Psoas muscle (tissue), 8 donors: ENCODE results near the gene CCDC157. TPM values are rescaled to one million over a fixed set of nuclear protein-coding genes. Genes with fewer than 3 reads are reported as not detected.
A peak's percentile ranks its signal among the peaks of the same experiment; 100 is the strongest.

Source experiments
- ATAC-seq, 4 donors: fragments of 200-7000 bp; cut with Tn5 transposase; one replicate each; pipeline ENCODE4 v1.9.1; 2020; ENCODE audit warnings: moderate library complexity in 3 of 4, mild to moderate bottlenecking in 2 of 4
- DNase-seq, 2 donors: peaks; one replicate each; pipeline ENCODE4 v3.0.0-alpha.2; 2020
- H3K27ac ChIP-seq: fragments of 200-600 bp; one replicate; pipeline ENCODE4 v1.8.0; 2022
- H3K27me3 ChIP-seq, 3 donors: fragments of 200-600 bp in 1 of 3; one replicate each; pipeline versions ENCODE4 v1.6.1 to v1.8.0; 2013 to 2022; ENCODE audit warnings: low read length in 2 of 3, mild to moderate bottlenecking in 2 of 3, moderate library complexity in 1 of 3; ENCODE audit not compliant: insufficient read depth in 3 of 3
- H3K36me3 ChIP-seq, 2 donors: fragments of 200-600 bp in 1 of 2; one replicate each; pipeline versions ENCODE4 v1.6.1 to v1.8.0; 2013 to 2022; ENCODE audit warnings: low read depth in 1 of 2, mild to moderate bottlenecking in 1 of 2, moderate library complexity in 1 of 2; ENCODE audit not compliant: insufficient read depth in 1 of 2
- H3K4me1 ChIP-seq: fragments of 200-600 bp; one replicate; pipeline ENCODE4 v1.8.0; 2022
- H3K4me3 ChIP-seq: fragments of 200-600 bp; one replicate; pipeline ENCODE4 v1.8.0; 2022; ENCODE audit warnings: mild to moderate bottlenecking
- H3K9me3 ChIP-seq: fragments of 200-600 bp; one replicate; pipeline ENCODE4 v1.8.0; 2022
- CTCF ChIP-seq: fragments of 200-600 bp; IDR thresholded peaks from one replicate; pipeline ENCODE4 v1.8.0; 2022; ENCODE audit warnings: antibody characterized with exemption
- WGBS, 3 donors: extraction: QIAGEN DNeasy Blood & Tissue Kit; methylation state at CpG; one replicate each; pipeline versions ENCODE4 v1.1.6 to v1.1.7; 2013; 5-methylcytosine and 5-hydroxymethylcytosine counted together
- intact Hi-C, 2 donors: fragments of 100-400 bp; cut with DNase I; formaldehyde crosslinking; loops; one replicate each; pipeline versions ENCODE4 v1.11.0 to v1.14.2; 2022
- polyA plus RNA-seq, 3 donors: library from polyadenylated mRNA; stranded (reverse); fragments of 200-250 nt; gene quantifications; one replicate each; pipeline ENCODE4 v1.2.3, GENCODE V29; 2013
- total RNA-seq, 4 donors: library from RNA; stranded (reverse); fragmentation: NEBNext Ultra II Directional in 2 of 4; extraction: Animal tissue kit (Norgen Biotek cat#: 25700) in 2 of 4; gene quantifications; one replicate each; pipeline versions ENCODE4 v1.2.1 to v1.2.4, GENCODE V29; 2021 to 2023
- donor health status: healthy with polysubstance abuse.
- donor health status: DM: no; HTN: no; CAD: no; lungs with moderate emphysema.
- donor health status: Bipolar disorder and iron deficiency.
- donor health status: healthy.
- donor health status: DM: yes; HTN: yes; CAD: no.
- donor health status: DM: no; HTN: no; CAD: no.
- donor health status: DM: no; HTN: no; CAD: no.
- donor health status: DM: yes; HTN: yes; CAD: no.

Gene CCDC157
- total and polyA plus RNA-seq, 7 donors, result 0.17 to 2.6 (median 0.88) TPM

GRCh38 chr22:30381264-30381663 lies 24.5 kb downstream of the CCDC157 start:
- peaks cover 0 to 39% of the 10 kb centered on the region in 2 donors for H3K36me3 ChIP-seq
- ATAC-seq, result no peak

GRCh38 chr22:30382340-30382739 lies 25.5 kb downstream of the CCDC157 start:
- 90 to 96% (median 95%) methylated on average over 4 to 5 of the region's 5 CpGs for WGBS, 3 donors
- no peak for TF ChIP-seq CTCF
- Histone ChIP-seq H3K9me3 (no peaks in the 10 kb centered on the region), H3K4me1 (peaks cover 8% of the 10 kb centered on the region), H3K4me3 (no peak overlapping the region), H3K27ac (no peak overlapping the region), H3K27me3 (no peaks in the 10 kb centered on the region), H3K36me3 (peaks cover 0 to 34% of the 10 kb centered on the region in 2 donors)
- ATAC-seq (no peak), DNase-seq (no peak)
- intact Hi-C loops, result no loop called here

More at GRCh38 chr22:30381264-30381663, 24.5 kb downstream of the CCDC157 start:
- intact Hi-C loops, result no loop called here
- H3K27me3 ChIP-seq, result no peaks in the 10 kb centered on the region
- no peak for TF ChIP-seq CTCF
- H3K9me3 ChIP-seq, result no peaks in the 10 kb centered on the region
- 86 to 93% (median 90%) methylated on average over 12 of the region's 12 CpGs for WGBS, 3 donors
- H3K4me3 ChIP-seq, result no peak overlapping the region
- DNase-seq, result peak in 1 of 2 donors; percentile 18
- peaks cover 3% of the 10 kb centered on the region for H3K4me1 ChIP-seq
- no peak overlapping the region for H3K27ac ChIP-seq

- WGBS, 3 donors, result 62 to 90% (median 69%) methylated on average over 3 of the region's 3 CpGs
- no peaks in the 10 kb centered on the region for H3K9me3 ChIP-seq
- peaks cover 0 to 30% of the 10 kb centered on the region in 2 donors for H3K36me3 ChIP-seq
- H3K27ac ChIP-seq, result no peak overlapping the region
- intact Hi-C loops, result no loop called here
- DNase-seq (no peak), ATAC-seq (no peak)
- no peak for TF ChIP-seq CTCF
- H3K27me3 ChIP-seq, result no peaks in the 10 kb centered on the region
- peaks cover 8% of the 10 kb centered on the region for H3K4me1 ChIP-seq
- no peak overlapping the region for H3K4me3 ChIP-seq
Observed at GRCh38 chr22:30383061-30383460, 26.3 kb downstream of the CCDC157 start.

- Histone ChIP-seq H3K27ac (no peak overlapping the region), H3K9me3 (no peaks in the 10 kb centered on the region), H3K4me1 (peaks cover 8% of the 10 kb centered on the region), H3K4me3 (no peak overlapping the region), H3K36me3 (peaks cover 0 to 23% of the 10 kb centered on the region in 2 donors), H3K27me3 (no peaks in the 10 kb centered on the region)
- TF ChIP-seq CTCF, result no peak
- WGBS, 3 donors, result 92 to 94% (median 93%) methylated on average over 10 of the region's 10 CpGs
- intact Hi-C loops, result loop anchor here (2.0 to 5.0 kb wide), 3 partner anchors 97 to 279 kb away; partner anchors contain the start of gene CASTOR1 (in 1 of the 2)
- DNase-seq (no peak), ATAC-seq (no peak)
Observed at GRCh38 chr22:30385942-30386341, 29.1 kb downstream of the CCDC157 start.

GRCh38 chr22:30386608-30386959 lies 29.8 kb downstream of the CCDC157 start:
- no peak for DNase-seq
- intact Hi-C loops, result loop anchor here (2.0 to 5.0 kb wide), 3 partner anchors 98 to 279 kb away; partner anchors contain the start of gene CASTOR1 (in 1 of the 2)
- H3K9me3 ChIP-seq, result no peaks in the 10 kb centered on the region
- TF ChIP-seq CTCF, result no peak
- no peaks in the 10 kb centered on the region for H3K27me3 ChIP-seq
- peaks cover 8% of the 10 kb centered on the region for H3K4me1 ChIP-seq
- H3K4me3 ChIP-seq, result peak overlapping the region; percentile 70
- WGBS, 3 donors, result 25 to 27% (median 26%) methylated on average over 9 to 10 of the region's 10 CpGs
- H3K36me3 ChIP-seq, result peaks cover 0 to 19% of the 10 kb centered on the region in 2 donors
- peak in 2 of 4 donors; percentile 3 to 4 for ATAC-seq
- no peak overlapping the region for H3K27ac ChIP-seq
